ENCODE data around the gene APOL1.

The APOL1 gene

DNA sequence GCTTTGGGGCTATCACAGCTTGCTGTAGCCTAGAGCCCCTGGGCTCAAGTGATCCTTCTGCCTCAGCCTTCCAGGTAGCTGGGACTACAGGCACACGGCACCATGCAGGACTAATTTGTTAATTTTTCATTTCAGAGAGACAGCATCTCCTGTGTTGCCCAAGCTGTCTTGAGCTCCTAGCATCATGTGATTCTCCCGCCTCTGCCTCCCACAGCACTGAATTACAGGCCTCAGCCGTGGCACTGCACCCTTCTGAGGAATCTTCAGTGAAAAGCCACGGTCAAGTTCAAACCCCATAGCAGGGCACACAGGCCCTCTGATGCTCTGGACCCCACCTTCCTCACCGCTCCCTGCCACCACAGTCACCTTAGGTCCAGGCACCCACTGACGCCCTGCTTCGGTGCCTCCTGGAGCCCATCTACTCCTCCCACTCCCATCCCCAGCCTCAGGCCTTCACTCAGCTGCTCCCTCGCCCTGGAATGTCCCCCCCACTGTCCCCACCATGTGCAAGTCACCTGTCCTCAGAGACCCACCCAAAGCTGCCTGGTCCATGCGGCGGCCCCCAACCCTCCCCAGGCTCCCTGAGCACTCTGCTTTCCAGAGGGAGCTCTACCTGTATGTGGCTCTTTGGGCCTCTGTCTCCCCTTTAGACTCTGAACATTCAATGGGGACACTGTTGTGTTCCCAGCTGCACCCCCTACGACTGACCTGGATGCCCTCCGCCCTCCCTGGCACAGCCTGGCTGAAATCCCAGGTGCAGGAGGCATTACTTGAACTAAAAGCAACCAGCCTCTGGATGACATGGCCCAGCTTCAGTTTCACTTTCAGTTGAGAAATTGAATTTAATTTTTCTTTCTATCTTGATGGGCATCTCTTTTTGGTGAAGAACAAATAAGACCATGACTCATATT lies 15.2 kb upstream of the APOL1 start:
- TF ChIP-seq, protein P1, sequence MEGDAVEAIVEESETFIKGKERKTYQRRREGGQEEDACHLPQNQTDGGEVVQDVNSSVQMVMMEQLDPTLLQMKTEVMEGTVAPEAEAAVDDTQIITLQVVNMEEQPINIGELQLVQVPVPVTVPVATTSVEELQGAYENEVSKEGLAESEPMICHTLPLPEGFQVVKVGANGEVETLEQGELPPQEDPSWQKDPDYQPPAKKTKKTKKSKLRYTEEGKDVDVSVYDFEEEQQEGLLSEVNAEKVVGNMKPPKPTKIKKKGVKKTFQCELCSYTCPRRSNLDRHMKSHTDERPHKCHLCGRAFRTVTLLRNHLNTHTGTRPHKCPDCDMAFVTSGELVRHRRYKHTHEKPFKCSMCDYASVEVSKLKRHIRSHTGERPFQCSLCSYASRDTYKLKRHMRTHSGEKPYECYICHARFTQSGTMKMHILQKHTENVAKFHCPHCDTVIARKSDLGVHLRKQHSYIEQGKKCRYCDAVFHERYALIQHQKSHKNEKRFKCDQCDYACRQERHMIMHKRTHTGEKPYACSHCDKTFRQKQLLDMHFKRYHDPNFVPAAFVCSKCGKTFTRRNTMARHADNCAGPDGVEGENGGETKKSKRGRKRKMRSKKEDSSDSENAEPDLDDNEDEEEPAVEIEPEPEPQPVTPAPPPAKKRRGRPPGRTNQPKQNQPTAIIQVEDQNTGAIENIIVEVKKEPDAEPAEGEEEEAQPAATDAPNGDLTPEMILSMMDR (IDR thresholded peaks at IDR 0.05; ENCODE audit: extremely low read depth, insufficient read depth, missing control alignments) = no peak
- peak; percentile 21 for DNase-seq (ENCODE audit: low spot score)
- in situ Hi-C loops (cut with MboI; ENCODE audit: low pct_unique_long_range_greater_than_20kb, low sequenced_read_pairs, unreplicated experiment) = no loop called here

- in situ Hi-C loops (cut with MboI; ENCODE audit: low pct_unique_long_range_greater_than_20kb, low sequenced_read_pairs, unreplicated experiment) = no loop called here
- TF ChIP-seq, protein P1 (IDR thresholded peaks at IDR 0.05; ENCODE audit: extremely low read depth, insufficient read depth, missing control alignments) = no peak
- DNase-seq (ENCODE audit: low spot score) = no peak
These were observed 14.4 kb upstream of the APOL1 start for GRCh38 chr22:36238373-36239149.

DNA sequence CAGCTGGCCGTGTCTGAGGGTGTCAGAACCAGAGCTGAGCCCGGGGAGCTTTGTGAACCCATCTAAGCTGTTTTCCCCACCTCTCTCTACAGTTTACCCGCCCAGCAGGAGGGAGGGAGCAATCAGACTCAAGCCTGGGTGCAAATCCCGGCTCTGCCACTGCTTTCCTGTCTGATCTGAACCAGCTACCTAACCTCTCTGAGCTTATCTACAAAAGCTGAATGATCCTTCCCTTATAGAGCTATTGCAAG lies 13.9 kb upstream of the APOL1 start:
- in situ Hi-C loops (cut with MboI; ENCODE audit: low pct_unique_long_range_greater_than_20kb, low sequenced_read_pairs, unreplicated experiment) = no loop called here
- no peak for DNase-seq (ENCODE audit: low spot score)
- TF ChIP-seq, protein P1 (IDR thresholded peaks at IDR 0.05; ENCODE audit: extremely low read depth, insufficient read depth, missing control alignments) = no peak

- peak; percentile 80 for DNase-seq (ENCODE audit: low spot score)
- in situ Hi-C loops (cut with MboI; ENCODE audit: low pct_unique_long_range_greater_than_20kb, low sequenced_read_pairs, unreplicated experiment) = no loop called here
- TF ChIP-seq, protein P1 (IDR thresholded peaks at IDR 0.05; ENCODE audit: extremely low read depth, insufficient read depth, missing control alignments) = peak; percentile 74
These were observed 13.3 kb upstream of the APOL1 start, which contains the start of gene APOL2 for GRCh38 chr22:36239401-36240171. Gene APOL2 (minus strand): TSS chr22:36239527. CDS start chr22:36233162, 6,365 bp downstream.

DNA sequence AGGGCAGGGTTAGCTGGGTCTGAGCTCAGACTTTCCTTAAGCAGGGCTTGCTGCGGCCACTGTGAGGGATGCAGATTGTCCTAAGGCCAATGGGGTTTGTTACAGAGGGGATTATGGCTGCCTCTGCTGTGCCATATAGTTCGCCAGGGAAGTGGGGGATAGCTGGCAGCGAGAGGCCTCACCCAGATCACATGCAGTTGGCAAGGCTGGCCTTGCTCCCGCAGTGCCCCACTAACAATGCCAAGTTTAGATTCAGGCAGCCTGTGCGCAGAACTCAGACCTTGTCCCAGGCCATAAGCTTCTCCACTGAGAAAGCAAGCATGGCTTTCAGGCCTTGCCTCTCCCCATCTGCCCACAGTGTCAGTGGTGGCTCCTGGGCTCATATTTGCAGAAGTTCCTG lies 8.9 kb upstream of the APOL1 start:
- DNase-seq (ENCODE audit: low spot score) = no peak
- TF ChIP-seq, protein P1 (IDR thresholded peaks at IDR 0.05; ENCODE audit: extremely low read depth, insufficient read depth, missing control alignments) = no peak
- in situ Hi-C loops (cut with MboI; ENCODE audit: low pct_unique_long_range_greater_than_20kb, low sequenced_read_pairs, unreplicated experiment) = no loop called here
